Trophoblast cell (in vitro differentiated cells and primary cell): ENCODE measurements around the gene AQP11. TPM values are rescaled to one million over a fixed set of nuclear protein-coding genes. Genes with fewer than 3 reads are reported as not detected.

Experiments
- DNase-seq, 2 donors: peaks; one replicate each; pipeline ENCODE4 v3.0.0-alpha.2; 2016
- H2AFZ ChIP-seq: 2 replicates; pipeline ENCODE4 v1.6.1; 2013; ENCODE audit warnings: low read length, moderate library complexity, mild to moderate bottlenecking; ENCODE audit not compliant: insufficient read depth, poor library complexity
- H2AK5ac ChIP-seq: 2 replicates; pipeline ENCODE4 v1.6.1; 2013; ENCODE audit warnings: mild to moderate bottlenecking, low read length
- H2BK120ac ChIP-seq: 2 replicates; pipeline ENCODE4 v1.6.1; 2013; ENCODE audit warnings: low read length, mild to moderate bottlenecking, moderate library complexity; ENCODE audit not compliant: insufficient read depth, poor library complexity
- H2BK12ac ChIP-seq: 2 replicates; pipeline ENCODE4 v1.6.1; 2013; ENCODE audit warnings: mild to moderate bottlenecking, low read length, moderate library complexity
- H2BK5ac ChIP-seq: 2 replicates; pipeline ENCODE4 v1.6.1; 2013; ENCODE audit warnings: low read length, low read depth, moderate library complexity, mild to moderate bottlenecking; ENCODE audit not compliant: poor library complexity
- H3K14ac ChIP-seq: 2 replicates; pipeline ENCODE4 v1.6.1; 2013; ENCODE audit warnings: mild to moderate bottlenecking, low read length
- H3K18ac ChIP-seq: 2 replicates; pipeline ENCODE4 v1.6.1; 2013; ENCODE audit warnings: mild to moderate bottlenecking, low read length
- H3K23ac ChIP-seq: 2 replicates; pipeline ENCODE4 v1.6.1; 2013; ENCODE audit warnings: low read length
- H3K27ac ChIP-seq: 2 replicates; pipeline ENCODE4 v1.5.1; 2013; ENCODE audit warnings: low read depth, mild to moderate bottlenecking, inconsistent platforms, low read length, moderate library complexity
- H3K27me3 ChIP-seq: 2 replicates; pipeline ENCODE4 v1.6.1; 2013; ENCODE audit warnings: inconsistent platforms, mild to moderate bottlenecking, low read length, moderate library complexity; ENCODE audit not compliant: insufficient read depth
- H3K36me3 ChIP-seq, 2 experiments: 1 replicate in 1 of 2; 2 replicates in 1 of 2; pipeline ENCODE4 v1.6.1; 2013; ENCODE audit warnings: low read length in 2 of 2, mild to moderate bottlenecking in 2 of 2, moderate library complexity in 1 of 2; ENCODE audit not compliant: insufficient read depth in 2 of 2, control insufficient read depth in 1 of 2
- H3K4ac ChIP-seq: 2 replicates; pipeline ENCODE4 v1.6.1; 2013; ENCODE audit warnings: low read depth, mild to moderate bottlenecking, low read length, moderate library complexity
- H3K4me1 ChIP-seq, 2 experiments: 1 replicate in 1 of 2; 2 replicates in 1 of 2; pipeline ENCODE4 v1.6.1; 2013; ENCODE audit warnings: low read length in 2 of 2, mild to moderate bottlenecking in 2 of 2, moderate library complexity in 1 of 2; ENCODE audit not compliant: insufficient read depth in 2 of 2, control insufficient read depth in 1 of 2
- H3K4me2 ChIP-seq: 2 replicates; pipeline ENCODE4 v1.6.1; 2013; ENCODE audit warnings: inconsistent platforms, mild to moderate bottlenecking, low read length, moderate library complexity
- H3K4me3 ChIP-seq: 2 replicates; pipeline ENCODE4 v1.5.1; 2013; ENCODE audit warnings: mild to moderate bottlenecking, low read depth, low read length, inconsistent platforms
- H3K79me1 ChIP-seq: one replicate; pipeline ENCODE4 v1.6.1; 2013; ENCODE audit warnings: low read length
- H3K79me2 ChIP-seq: 2 replicates; pipeline ENCODE4 v1.6.1; 2013; ENCODE audit warnings: low read length, mild to moderate bottlenecking; ENCODE audit not compliant: control insufficient read depth, insufficient read depth, poor library complexity
- H3K9ac ChIP-seq: 2 replicates; pipeline ENCODE4 v1.6.1; 2013; ENCODE audit warnings: mild to moderate bottlenecking, low read length
- H3K9me3 ChIP-seq: 2 replicates; pipeline ENCODE4 v1.6.1; 2013; ENCODE audit warnings: low read depth, mild to moderate bottlenecking, control low read depth, inconsistent platforms, low read length; ENCODE audit not compliant: insufficient read depth
- H4K12ac ChIP-seq: 2 replicates; pipeline ENCODE4 v1.6.1; 2013; ENCODE audit warnings: low read depth, mild to moderate bottlenecking, low read length, moderate library complexity
- H4K8ac ChIP-seq: 2 replicates; pipeline ENCODE4 v1.6.1; 2013; ENCODE audit warnings: low read depth, mild to moderate bottlenecking, low read length, moderate library complexity
- H4K91ac ChIP-seq: one replicate; pipeline ENCODE4 v1.6.1; 2013; ENCODE audit warnings: low read depth, mild to moderate bottlenecking, low read length, moderate library complexity
- WGBS: extraction: QIAGEN DNeasy Blood & Tissue Kit; methylation state at CpG from one replicate; pipeline ENCODE4 v1.1.7; 2013; ENCODE audit warnings: missing lambda C conversion rate; ENCODE audit not compliant: insufficient read length, insufficient coverage; ENCODE audit errors: extremely low coverage; 5-methylcytosine and 5-hydroxymethylcytosine counted together
- polyA plus RNA-seq: library from polyadenylated mRNA; stranded (reverse); fragments of 200-250 nt; gene quantifications from 2 replicates; pipeline ENCODE4 v1.2.3, GENCODE V29; 2013

AQP11 gene
- 3.9 and 4.0 TPM in 2 replicates for polyA plus RNA-seq

GRCh38 chr11:77589521-77590193 is at the start of gene AQP11:
AQP11 (plus strand) TSS chr11:77589953; CDS start chr11:77589993, 40 bp downstream.
- H3K9me3 ChIP-seq: no peaks in the 10 kb centered on the region
- DNase-seq: peak; percentile 87 to 95
- peak within 1 kb of the TSS; percentile 66 for H2AFZ ChIP-seq
- peak within 1 kb of the TSS; percentile 83 for H3K4me2 ChIP-seq
- H3K79me2 ChIP-seq: no peaks in the 10 kb centered on the region
- no peak within 1 kb of the TSS for H2BK12ac ChIP-seq
- peak within 1 kb of the TSS; percentile 25 for H3K18ac ChIP-seq
- no peak within 1 kb of the TSS for H2AK5ac ChIP-seq
- no peaks in the 10 kb centered on the region for H3K27me3 ChIP-seq
- no CpG with 5 or more reads among the region's 75 CpGs for WGBS
- peak within 1 kb of the TSS; percentile 76 for H3K4me3 ChIP-seq
- no peak within 1 kb of the TSS for H3K14ac ChIP-seq
- peak within 1 kb of the TSS; percentile 14 for H4K12ac ChIP-seq
- H3K9ac ChIP-seq: peak within 1 kb of the TSS; percentile 62
- no peaks in the 10 kb centered on the region for H3K36me3 ChIP-seq
- peaks cover 2 to 7% of the 10 kb centered on the region in 2 experiments for H3K4me1 ChIP-seq
- H3K23ac ChIP-seq: no peak within 1 kb of the TSS
- no peak within 1 kb of the TSS for H2BK120ac ChIP-seq
- no peak within 1 kb of the TSS for H4K91ac ChIP-seq
- no peak within 1 kb of the TSS for H3K4ac ChIP-seq
- H4K8ac ChIP-seq: peak within 1 kb of the TSS; percentile 59
- no peaks in the 10 kb centered on the region for H3K79me1 ChIP-seq
- no peak within 1 kb of the TSS for H2BK5ac ChIP-seq
- no peak within 1 kb of the TSS for H3K27ac ChIP-seq

GRCh38 chr11:77542296-77542695 is 47.5 kb upstream of the AQP11 start:
- WGBS: no CpG with 5 or more reads among the region's 1 CpG
- Histone ChIP-seq H2BK5ac (no peak overlapping the region), H3K79me2 (no peaks in the 10 kb centered on the region), H2AFZ (no peak overlapping the region), H4K12ac (no peak overlapping the region), H3K4me1 (no peaks in the 10 kb centered on the region), H3K14ac (no peak overlapping the region), H3K4me2 (no peak overlapping the region), H4K8ac (no peak overlapping the region), H3K79me1 (no peaks in the 10 kb centered on the region), H3K4me3 (no peak overlapping the region), H2BK12ac (no peak overlapping the region), H3K9me3 (no peaks in the 10 kb centered on the region), H3K4ac (no peak overlapping the region), H4K91ac (no peak overlapping the region), H3K36me3 (no peaks in the 10 kb centered on the region), H2BK120ac (no peak overlapping the region), H3K27ac (no peak overlapping the region), H3K27me3 (no peaks in the 10 kb centered on the region), H2AK5ac (no peak overlapping the region), H3K9ac (no peak overlapping the region), H3K23ac (no peak overlapping the region), H3K18ac (no peak overlapping the region)
- DNase-seq: no peak

GRCh38 chr11:77547047-77547836 is 42.5 kb upstream of the AQP11 start:
- Histone ChIP-seq H3K18ac (no peak overlapping the region), H3K23ac (no peak overlapping the region), H3K4me2 (no peak overlapping the region), H4K12ac (no peak overlapping the region), H3K14ac (no peak overlapping the region), H3K9me3 (peaks cover 8% of the 10 kb centered on the region), H3K4me1 (no peaks in the 10 kb centered on the region), H3K27ac (no peak overlapping the region), H2AFZ (no peak overlapping the region), H3K79me2 (no peaks in the 10 kb centered on the region), H2BK12ac (no peak overlapping the region), H3K4me3 (no peak overlapping the region), H3K9ac (no peak overlapping the region), H2AK5ac (no peak overlapping the region), H4K91ac (no peak overlapping the region), H3K4ac (no peak overlapping the region), H3K27me3 (no peaks in the 10 kb centered on the region), H2BK5ac (no peak overlapping the region), H2BK120ac (no peak overlapping the region), H3K79me1 (no peaks in the 10 kb centered on the region), H3K36me3 (no peaks in the 10 kb centered on the region), H4K8ac (no peak overlapping the region)
- no CpG with 5 or more reads among the region's 7 CpGs for WGBS
- no peak for DNase-seq

GRCh38 chr11:77547863-77548551 is 41.7 kb upstream of the AQP11 start:
- Histone ChIP-seq H4K91ac (no peak overlapping the region), H3K36me3 (no peaks in the 10 kb centered on the region), H3K79me1 (no peaks in the 10 kb centered on the region), H2AK5ac (no peak overlapping the region), H2BK120ac (no peak overlapping the region), H2BK5ac (no peak overlapping the region), H3K9me3 (peaks cover 8% of the 10 kb centered on the region), H3K14ac (no peak overlapping the region), H3K27ac (no peak overlapping the region), H2BK12ac (no peak overlapping the region), H3K79me2 (no peaks in the 10 kb centered on the region), H3K4ac (no peak overlapping the region), H3K4me3 (no peak overlapping the region), H2AFZ (no peak overlapping the region), H3K23ac (no peak overlapping the region), H4K12ac (no peak overlapping the region), H3K18ac (no peak overlapping the region), H3K9ac (no peak overlapping the region), H3K27me3 (no peaks in the 10 kb centered on the region), H4K8ac (no peak overlapping the region), H3K4me1 (no peaks in the 10 kb centered on the region), H3K4me2 (no peak overlapping the region)
- no CpG with 5 or more reads among the region's 9 CpGs for WGBS
- peak; percentile 29 to 78 for DNase-seq
